Ovary (tissue), 3 donors: ENCODE measurements around the gene PCSK5.

Experiments used
- EP300 ChIP-seq: sonication (generic); formaldehyde crosslinking; IDR thresholded peaks from one replicate; pipeline ENCODE4 v1.6.1; 2017; ENCODE audit warnings: antibody characterized with exemption
- POLR2A ChIP-seq: fragments of 450-650 bp; IDR thresholded peaks from one replicate; pipeline ENCODE4 v1.6.1; 2017; ENCODE audit warnings: antibody characterized with exemption, mild to moderate bottlenecking, moderate library complexity
- TF ChIP-seq, protein P1 (sequence below), 3 donors: fragments of 450-650 bp in 2 of 3; fragments of 200-600 bp in 1 of 3; IDR thresholded peaks; one replicate each; pipeline versions ENCODE4 v1.5.1 to v1.8.0; 2016 to 2022; ENCODE audit warnings: antibody characterized with exemption in 3 of 3, mild to moderate bottlenecking in 1 of 3
- donor health status: DM: no; HTN: no; CAD: no.

- TF ChIP-seq EP300 (no peak), POLR2A (no peak)
- TF ChIP-seq, protein P1, sequence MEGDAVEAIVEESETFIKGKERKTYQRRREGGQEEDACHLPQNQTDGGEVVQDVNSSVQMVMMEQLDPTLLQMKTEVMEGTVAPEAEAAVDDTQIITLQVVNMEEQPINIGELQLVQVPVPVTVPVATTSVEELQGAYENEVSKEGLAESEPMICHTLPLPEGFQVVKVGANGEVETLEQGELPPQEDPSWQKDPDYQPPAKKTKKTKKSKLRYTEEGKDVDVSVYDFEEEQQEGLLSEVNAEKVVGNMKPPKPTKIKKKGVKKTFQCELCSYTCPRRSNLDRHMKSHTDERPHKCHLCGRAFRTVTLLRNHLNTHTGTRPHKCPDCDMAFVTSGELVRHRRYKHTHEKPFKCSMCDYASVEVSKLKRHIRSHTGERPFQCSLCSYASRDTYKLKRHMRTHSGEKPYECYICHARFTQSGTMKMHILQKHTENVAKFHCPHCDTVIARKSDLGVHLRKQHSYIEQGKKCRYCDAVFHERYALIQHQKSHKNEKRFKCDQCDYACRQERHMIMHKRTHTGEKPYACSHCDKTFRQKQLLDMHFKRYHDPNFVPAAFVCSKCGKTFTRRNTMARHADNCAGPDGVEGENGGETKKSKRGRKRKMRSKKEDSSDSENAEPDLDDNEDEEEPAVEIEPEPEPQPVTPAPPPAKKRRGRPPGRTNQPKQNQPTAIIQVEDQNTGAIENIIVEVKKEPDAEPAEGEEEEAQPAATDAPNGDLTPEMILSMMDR (IDR thresholded peaks at IDR 0.05), result no peak
Observed at GRCh38 chr9:75935591-75935990, 45.1 kb downstream of the PCSK5 start.
